Endothelial cell (in vitro differentiated cells): ENCODE results near the gene LPP. TPM values are rescaled to one million over a fixed set of nuclear protein-coding genes. Genes with fewer than 3 reads are reported as not detected.

Source experiments
- DNase-seq: peaks from one replicate; pipeline ENCODE4 v3.0.0; 2021; ENCODE audit warnings: low spot score
- H3K27ac Mint-ChIP-seq: one replicate; pipeline ENCODE4 v1.8.0; 2021; ENCODE audit warnings: mixed read lengths, inconsistent platforms; ENCODE audit not compliant: unreplicated experiment
- H3K27me3 Mint-ChIP-seq: one replicate; pipeline ENCODE4 v1.8.0; 2021; ENCODE audit warnings: mild to moderate bottlenecking, moderate library complexity, mixed read lengths, inconsistent platforms; ENCODE audit not compliant: unreplicated experiment
- H3K36me3 Mint-ChIP-seq: one replicate; pipeline ENCODE4 v1.8.0; 2021; ENCODE audit warnings: mild to moderate bottlenecking, low read depth, mixed read lengths, inconsistent platforms; ENCODE audit not compliant: unreplicated experiment
- H3K4me1 Mint-ChIP-seq: one replicate; pipeline ENCODE4 v1.8.0; 2021; ENCODE audit warnings: mild to moderate bottlenecking, mixed read lengths, inconsistent platforms; ENCODE audit not compliant: unreplicated experiment
- H3K4me3 Mint-ChIP-seq: one replicate; pipeline ENCODE4 v1.8.0; 2021; ENCODE audit warnings: mild to moderate bottlenecking, mixed read lengths, inconsistent platforms; ENCODE audit not compliant: unreplicated experiment
- H3K9me3 Mint-ChIP-seq: one replicate; pipeline ENCODE4 v1.8.0; 2021; ENCODE audit warnings: mixed read lengths, inconsistent platforms; ENCODE audit not compliant: unreplicated experiment
- total RNA-seq: library from RNA; stranded (reverse); fragmentation: NEBNext Ultra II Directional; extraction: Animal tissue kit (Norgen Biotek cat#: 25700); gene quantifications from one replicate; pipeline ENCODE4 v1.2.1, GENCODE V29; 2021; ENCODE audit not compliant: unreplicated experiment
- TF ChIP-seq, protein P1 (sequence below): fragments of 200-600 bp; sonication (generic); IDR thresholded peaks from one replicate; pipeline ENCODE4 v1.5.0; 2021; ENCODE audit warnings: antibody characterized with exemption; ENCODE audit not compliant: unreplicated experiment

Gene LPP
- total RNA-seq, 1 donor from 2014 or later, result 181 TPM

DNA sequence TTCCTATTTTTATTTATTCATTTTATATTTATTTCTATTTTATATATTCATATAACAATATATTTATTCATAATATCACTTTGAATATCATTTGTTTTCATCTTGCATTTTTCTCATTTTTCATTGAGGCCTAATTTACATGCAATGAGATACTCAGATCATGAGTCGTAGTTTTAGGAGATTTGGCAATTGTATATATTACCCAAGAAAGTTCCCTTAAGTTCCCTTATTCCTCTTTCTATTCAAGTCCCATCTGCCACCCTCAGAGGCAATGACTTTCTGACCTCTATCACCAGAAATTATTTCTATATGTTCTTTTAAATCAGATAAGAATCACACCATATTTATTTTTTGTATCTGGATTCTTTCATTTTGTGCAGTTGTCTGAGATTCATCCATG lies 688.7 kb downstream of the LPP start:
- no peak overlapping the region for H3K27ac Mint-ChIP-seq
- no peak for DNase-seq
- TF ChIP-seq, protein P1, sequence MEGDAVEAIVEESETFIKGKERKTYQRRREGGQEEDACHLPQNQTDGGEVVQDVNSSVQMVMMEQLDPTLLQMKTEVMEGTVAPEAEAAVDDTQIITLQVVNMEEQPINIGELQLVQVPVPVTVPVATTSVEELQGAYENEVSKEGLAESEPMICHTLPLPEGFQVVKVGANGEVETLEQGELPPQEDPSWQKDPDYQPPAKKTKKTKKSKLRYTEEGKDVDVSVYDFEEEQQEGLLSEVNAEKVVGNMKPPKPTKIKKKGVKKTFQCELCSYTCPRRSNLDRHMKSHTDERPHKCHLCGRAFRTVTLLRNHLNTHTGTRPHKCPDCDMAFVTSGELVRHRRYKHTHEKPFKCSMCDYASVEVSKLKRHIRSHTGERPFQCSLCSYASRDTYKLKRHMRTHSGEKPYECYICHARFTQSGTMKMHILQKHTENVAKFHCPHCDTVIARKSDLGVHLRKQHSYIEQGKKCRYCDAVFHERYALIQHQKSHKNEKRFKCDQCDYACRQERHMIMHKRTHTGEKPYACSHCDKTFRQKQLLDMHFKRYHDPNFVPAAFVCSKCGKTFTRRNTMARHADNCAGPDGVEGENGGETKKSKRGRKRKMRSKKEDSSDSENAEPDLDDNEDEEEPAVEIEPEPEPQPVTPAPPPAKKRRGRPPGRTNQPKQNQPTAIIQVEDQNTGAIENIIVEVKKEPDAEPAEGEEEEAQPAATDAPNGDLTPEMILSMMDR, result no peak
- no peak overlapping the region for H3K4me3 Mint-ChIP-seq
- peaks cover 7% of the 10 kb centered on the region for H3K27me3 Mint-ChIP-seq
- peaks cover 11% of the 10 kb centered on the region for H3K36me3 Mint-ChIP-seq
- H3K9me3 Mint-ChIP-seq, result no peaks in the 10 kb centered on the region
- peaks cover 3% of the 10 kb centered on the region for H3K4me1 Mint-ChIP-seq

DNA sequence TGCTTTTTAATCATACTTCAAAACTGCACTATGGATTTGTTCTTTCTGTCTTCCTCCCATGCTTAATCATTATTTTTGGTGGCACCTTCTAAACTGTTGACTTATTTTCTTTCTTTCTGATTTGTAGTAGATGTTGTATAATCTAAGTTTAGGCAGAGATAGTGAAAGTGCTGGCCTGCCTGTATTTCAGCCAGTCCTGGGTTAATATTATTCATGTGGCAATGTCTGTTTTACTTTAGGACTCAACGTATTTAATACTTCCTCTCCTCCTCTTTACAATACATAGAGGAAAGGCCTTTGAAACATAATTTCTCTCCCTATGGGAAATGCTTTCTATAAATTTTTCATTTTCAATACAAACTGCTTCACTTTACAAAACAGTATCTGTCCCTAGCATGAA lies 690.1 kb downstream of the LPP start:
- Mint-ChIP-seq H3K36me3 (peaks cover 7% of the 10 kb centered on the region), H3K4me3 (no peak overlapping the region), H3K4me1 (peaks cover 3% of the 10 kb centered on the region), H3K9me3 (no peaks in the 10 kb centered on the region), H3K27me3 (peaks cover 3% of the 10 kb centered on the region), H3K27ac (no peak overlapping the region)
- TF ChIP-seq, protein P1, result no peak
- DNase-seq, result no peak

DNA sequence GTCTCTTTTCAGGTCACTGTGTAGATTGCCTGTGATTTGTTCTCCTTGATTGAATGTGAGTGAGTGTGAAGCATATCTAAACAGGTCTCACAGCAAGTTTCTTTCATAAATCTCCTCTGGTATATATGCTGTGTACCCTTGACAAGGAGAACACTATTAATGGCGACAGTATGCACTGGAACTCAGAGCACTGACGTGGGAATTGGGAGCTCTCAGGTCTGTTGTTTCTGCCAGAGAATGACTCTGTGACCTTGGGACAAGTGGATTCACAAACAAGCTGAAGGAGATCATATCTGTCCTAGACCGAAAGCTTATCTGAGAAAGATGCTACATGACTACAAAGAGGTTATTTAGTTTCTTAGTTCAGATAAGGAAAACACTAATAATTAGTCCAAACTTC lies 691.6 kb downstream of the LPP start:
- Mint-ChIP-seq H3K36me3 (peaks cover 7% of the 10 kb centered on the region), H3K9me3 (no peaks in the 10 kb centered on the region), H3K4me3 (no peak overlapping the region), H3K27ac (no peak overlapping the region), H3K4me1 (peaks cover 3% of the 10 kb centered on the region), H3K27me3 (peaks cover 3% of the 10 kb centered on the region)
- TF ChIP-seq, protein P1, result no peak
- DNase-seq, result no peak

DNA sequence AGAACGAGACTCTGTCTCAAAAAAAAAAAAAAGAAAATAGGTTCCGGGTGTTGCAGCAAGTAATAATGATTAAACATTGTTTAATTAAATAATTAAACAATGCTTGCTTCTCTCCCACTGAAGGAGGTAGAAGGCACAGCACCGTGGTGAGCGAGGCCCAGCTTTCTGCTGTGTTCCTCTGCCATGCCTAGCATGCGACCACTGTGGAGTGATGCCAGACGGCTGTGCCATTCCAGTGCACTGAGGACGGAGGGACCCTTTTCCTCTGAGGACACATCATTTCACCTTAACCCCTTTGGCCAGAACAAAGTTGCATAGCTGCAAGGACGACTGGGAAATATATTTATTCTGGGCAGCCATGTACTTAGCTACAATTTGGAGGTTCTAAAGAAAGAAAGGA lies 695.0 kb downstream of the LPP start:
- Mint-ChIP-seq H3K9me3 (no peaks in the 10 kb centered on the region), H3K27ac (no peak overlapping the region), H3K4me3 (no peak overlapping the region), H3K27me3 (peaks cover 2% of the 10 kb centered on the region), H3K36me3 (no peaks in the 10 kb centered on the region), H3K4me1 (peaks cover 4% of the 10 kb centered on the region)
- TF ChIP-seq, protein P1, result no peak
- DNase-seq, result no peak

DNA sequence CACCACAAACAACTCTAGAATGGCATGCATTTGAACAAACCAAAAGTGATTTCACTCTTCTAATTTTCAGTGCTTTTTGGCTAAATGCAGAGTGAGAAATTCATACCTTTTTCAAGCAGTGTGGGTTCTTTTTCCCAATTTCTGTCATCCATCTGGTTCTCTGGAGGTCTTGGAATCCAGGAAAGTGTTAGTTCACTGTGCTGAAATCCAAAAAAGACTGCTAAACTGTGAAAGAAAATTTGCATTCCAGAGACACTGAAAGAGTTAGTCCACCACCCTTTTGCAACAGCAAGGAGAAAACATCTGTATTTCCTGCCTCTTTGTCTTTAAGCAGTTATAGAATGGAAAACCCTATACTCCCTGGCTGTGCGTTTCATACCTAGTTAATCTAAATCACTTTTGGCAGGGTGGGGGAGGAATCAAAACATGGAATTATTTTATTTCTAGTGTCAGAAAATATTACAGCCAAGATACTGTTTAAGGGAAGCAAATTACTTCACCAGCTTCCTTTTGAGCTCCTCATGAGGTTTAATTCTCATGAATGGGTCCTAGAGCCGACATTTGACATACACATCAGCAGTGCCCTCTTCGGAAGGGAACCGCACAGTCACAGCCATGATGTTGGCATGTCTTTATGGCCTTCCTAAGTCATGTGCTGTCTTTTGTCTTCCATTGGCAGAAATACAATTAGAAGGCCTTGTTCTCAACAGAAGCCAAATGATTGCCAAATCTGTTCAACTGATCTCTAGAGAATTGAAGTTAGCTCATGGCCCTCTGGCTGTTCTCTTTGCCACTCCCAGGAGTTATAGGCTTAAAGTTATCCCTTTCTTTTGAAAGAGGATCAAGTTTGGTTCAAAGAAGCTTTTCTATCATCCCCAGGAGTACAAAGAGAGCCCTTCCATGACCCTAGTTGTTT lies 700.2 kb downstream of the LPP start:
- H3K4me3 Mint-ChIP-seq, result no peak overlapping the region
- H3K27me3 Mint-ChIP-seq, result peaks cover 2% of the 10 kb centered on the region
- H3K9me3 Mint-ChIP-seq, result no peaks in the 10 kb centered on the region
- TF ChIP-seq, protein P1, result no peak
- no peaks in the 10 kb centered on the region for H3K36me3 Mint-ChIP-seq
- H3K4me1 Mint-ChIP-seq, result peaks cover 4% of the 10 kb centered on the region
- no peak overlapping the region for H3K27ac Mint-ChIP-seq
- no peak for DNase-seq
